B cell (primary cell): Measurements from ENCODE around the gene HOOK2. TPM values are rescaled to one million over a fixed set of nuclear protein-coding genes. Genes with fewer than 3 reads are reported as not detected.

ENCODE experiments used
- ATAC-seq: fragments of 200-7000 bp; cut with Tn5 transposase; one replicate; pipeline ENCODE4 v1.10.0; 2021; ENCODE audit warnings: low read depth, mild to moderate bottlenecking, moderate number of reproducible peaks, moderate library complexity
- CTCF ChIA-PET: fragments of 350-600 bp; sonication (Branson Sonifier 250); formaldehyde crosslinking; loops from one replicate; lab custom pipeline; 2021; ENCODE audit warnings: antibody characterized with exemption, inconsistent platforms; lab: Charles Lee
- POLR2A ChIA-PET: fragments of 350-600 bp; sonication (Branson Sonifier 250); formaldehyde crosslinking; loops from one replicate; lab custom pipeline; 2021; ENCODE audit warnings: antibody characterized with exemption; lab: Charles Lee
- DNase-seq: peaks from one replicate; pipeline ENCODE4 v3.0.0; 2013
- H2AFZ ChIP-seq: 2 replicates; pipeline ENCODE4 v1.6.1; 2012; ENCODE audit warnings: mild to moderate bottlenecking, low read depth, low read length; ENCODE audit not compliant: insufficient read depth, poor library complexity, severe bottlenecking
- H3K27ac ChIP-seq, 2 donors: 1 replicate in 1 of 2; 2 replicates in 1 of 2; pipeline ENCODE4 v1.5.1; 2012 to 2013; ENCODE audit warnings: low read length in 2 of 2, mild to moderate bottlenecking in 2 of 2, moderate library complexity in 1 of 2
- H3K27me3 ChIP-seq, 4 experiments: fragments of 200-600 bp in 1 of 4; sonication (generic) in 1 of 4; replicated peaks in 1 of 4; 1 replicate in 2 of 4; 2 replicates in 2 of 4; pipeline versions ENCODE4 v1.6.1 to v1.7.0; 2013 to 2016; ENCODE audit warnings: low read length in 3 of 4, mild to moderate bottlenecking in 2 of 4, mixed read lengths in 1 of 4, moderate library complexity in 1 of 4; ENCODE audit not compliant: insufficient read depth in 4 of 4, control insufficient read depth in 3 of 4; ENCODE audit errors: control extremely low read depth in 1 of 4
- H3K36me3 ChIP-seq, 2 experiments: replicated peaks in 1 of 2; 1 replicate in 1 of 2; 2 replicates in 1 of 2; pipeline versions ENCODE4 v1.6.1 to v1.7.1; 2013; ENCODE audit warnings: low read length in 1 of 2; ENCODE audit not compliant: insufficient read depth in 2 of 2, control insufficient read depth in 1 of 2; ENCODE audit errors: control extremely low read depth in 1 of 2, extremely low read depth in 1 of 2
- H3K4me1 ChIP-seq, 2 donors: fragments of 200-600 bp in 1 of 2; sonication (generic) in 1 of 2; 1 replicate in 1 of 2; 2 replicates in 1 of 2; pipeline versions ENCODE4 v1.5.1 to v1.6.1; 2013 to 2017; ENCODE audit warnings: low read length in 2 of 2; ENCODE audit not compliant: control insufficient read depth in 2 of 2, insufficient read depth in 2 of 2
- H3K4me2 ChIP-seq: replicated peaks from 2 replicates; pipeline ENCODE3; 2012; ENCODE audit warnings: mild to moderate bottlenecking, low read depth, low read length; ENCODE audit not compliant: poor library complexity, severe bottlenecking
- H3K4me3 ChIP-seq, 5 experiments: fragments of 200-600 bp in 1 of 5; sonication (generic) in 1 of 5; 1 replicate in 3 of 5; 2 replicates in 2 of 5; pipeline versions ENCODE4 v1.5.1 to v1.7.0; 2011 to 2016; ENCODE audit warnings: low read length in 4 of 5, mild to moderate bottlenecking in 4 of 5, low read depth in 2 of 5, control low read depth in 1 of 5, moderate library complexity in 1 of 5; ENCODE audit not compliant: insufficient read depth in 1 of 5; ENCODE audit errors: control extremely low read depth in 1 of 5, extremely low read depth in 1 of 5
- H3K79me2 ChIP-seq: fragments of 200-600 bp; sonication (generic); one replicate; pipeline ENCODE4 v1.6.0; 2016; ENCODE audit warnings: low read length; ENCODE audit not compliant: control insufficient read depth, insufficient read depth
- H3K9ac ChIP-seq: fragments of 200-600 bp; sonication (generic); 2 replicates; pipeline ENCODE4 v1.6.1; 2017; ENCODE audit warnings: mild to moderate bottlenecking, low read length, moderate library complexity
- H3K9me3 ChIP-seq, 3 donors: one replicate each; pipeline versions ENCODE4 v1.6.1 to v1.7.1; 2013; ENCODE audit warnings: low read length in 2 of 3; ENCODE audit not compliant: control insufficient read depth in 2 of 3, insufficient read depth in 1 of 3; ENCODE audit errors: control extremely low read depth in 1 of 3
- H4K20me1 ChIP-seq: 2 replicates; pipeline ENCODE4 v1.6.0; 2012; ENCODE audit warnings: mild to moderate bottlenecking, low read length; ENCODE audit not compliant: insufficient read depth, control insufficient read depth, poor library complexity, severe bottlenecking
- H3K27ac Mint-ChIP-seq: one replicate; pipeline ENCODE4 v1.8.0; 2021; ENCODE audit warnings: mixed read lengths
- H3K27me3 Mint-ChIP-seq: one replicate; pipeline ENCODE4 v1.8.0; 2021; ENCODE audit warnings: mixed read lengths
- H3K4me1 Mint-ChIP-seq: one replicate; pipeline ENCODE4 v1.8.0; 2021; ENCODE audit warnings: mixed read lengths
- H3K4me3 Mint-ChIP-seq: one replicate; pipeline ENCODE4 v1.8.0; 2021; ENCODE audit warnings: mixed read lengths
- H3K9me3 Mint-ChIP-seq: one replicate; pipeline ENCODE4 v1.8.0; 2022; ENCODE audit warnings: mixed read lengths; ENCODE audit not compliant: insufficient read depth
- CTCF ChIP-seq: fragments of 200-600 bp; IDR thresholded peaks from one replicate; pipeline ENCODE4 v1.8.0; 2022; ENCODE audit warnings: antibody characterized with exemption, mild to moderate bottlenecking
- EZH2 ChIP-seq: IDR thresholded peaks from 2 replicates; pipeline ENCODE4 v1.6.1; 2012; ENCODE audit warnings: borderline replicate concordance, low read depth, mild to moderate bottlenecking, moderate library complexity, low read length; ENCODE audit not compliant: insufficient read depth, poor library complexity, severe bottlenecking
- WGBS: methylation state at CpG from one replicate; pipeline ENCODE4 v1.1.5; 2013; ENCODE audit warnings: missing lambda C conversion rate; ENCODE audit not compliant: insufficient coverage; 5-methylcytosine and 5-hydroxymethylcytosine counted together
- intact Hi-C: fragments of 100-400 bp; cut with micrococcal nuclease; formaldehyde crosslinking; loops from one replicate; pipeline ENCODE4 v1.10.0; 2022
- polyA plus RNA-seq: library from polyadenylated mRNA; depleted of rRNA; stranded (reverse); fragments of >200 nt; gene quantifications from 2 replicates; pipeline ENCODE4 v1.2.3, GENCODE V29; 2012
- total RNA-seq, 2 donors: library from RNA; stranded (reverse); fragments of 120-200 nt in 1 of 2; gene quantifications; 1 replicate in 1 of 2; 2 replicates in 1 of 2; pipeline versions ENCODE4 v1.2.3 to v1.2.4, GENCODE V29; 2013 to 2022

Gene HOOK2
- total and polyA plus RNA-seq, 2 donors (not counting 1 experiment from before 2014, with no cell fraction given), result 30.3 to 33.4 TPM

GRCh38 chr19:12723381-12723640, 52.0 kb downstream of the HOOK2 start:
- Histone ChIP-seq H3K9me3 (no peaks in the 10 kb centered on the region), H3K9ac (peak overlapping the region; percentile 85), H3K4me3 (peak overlapping the region; percentile 60 to 83 (median 77)), H3K4me1 (peaks cover 29 to 45% of the 10 kb centered on the region in 2 donors), H3K27me3 (no peaks in the 10 kb centered on the region), H3K27ac (peak overlapping the region; percentile 14 to 69), H3K4me2 (peak overlapping the region; percentile 95), H2AFZ (peak overlapping the region; percentile 83), H4K20me1 (peaks cover 11% of the 10 kb centered on the region), H3K79me2 (peaks cover 83% of the 10 kb centered on the region), H3K36me3 (peaks cover 0 to 12% of the 10 kb centered on the region in 2 experiments)
- no peaks in the 10 kb centered on the region for H3K27me3 Mint-ChIP-seq
- H3K27ac Mint-ChIP-seq, result peak overlapping the region; percentile 97
- no peak for TF ChIP-seq CTCF
- no peak for TF ChIP-seq EZH2
- intact Hi-C loops, result loop anchor here (1.0 to 5.0 kb wide), 5 partner anchors 11 to 84 kb away; partner anchors contain the start of genes FBXW9, HOOK2, MAN2B1 and RNASEH2A
- ChIA-PET POLR2A (interaction anchor here (0.5 to 3.6 kb wide), 8 partner anchors 10 to 110 kb away, joined by 3 to 30 read pairs (median 8); partner anchors contain the start of genes DHPS, FBXW9, GET3 and JUNB), CTCF (interaction anchor here (1.4 to 3.5 kb wide), 9 partner anchors 10 to 167 kb away, joined by 3 to 26 read pairs (median 6); partner anchors contain the start of genes DHPS, GCDH, GET3 and JUNB)
- DNase-seq (peak; percentile 39), ATAC-seq (no peak)
- H3K9me3 Mint-ChIP-seq, result no peaks in the 10 kb centered on the region
- H3K4me1 Mint-ChIP-seq, result peaks cover 40% of the 10 kb centered on the region
- peak overlapping the region; percentile 95 for H3K4me3 Mint-ChIP-seq
- 1% methylated on average over 7 of the region's 7 CpGs for WGBS
